OCI-LY1 (cell line): ENCODE data around the gene PNCK.

Experiments
- H2AFZ ChIP-seq: fragments of 200-600 bp; sonication (generic), shearing (Covaris generic); 2 replicates; pipeline ENCODE4 v1.6.0; 2014; ENCODE audit warnings: antibody characterized with exemption, mild to moderate bottlenecking, low read length
- H3F3A ChIP-seq: fragments of 200-600 bp; sonication (generic), shearing (Covaris generic); 2 replicates; pipeline ENCODE4 v1.6.0; 2014; ENCODE audit warnings: mild to moderate bottlenecking, antibody characterized with exemption, low read length, moderate library complexity; ENCODE audit not compliant: insufficient read depth
- H3K27ac ChIP-seq: fragments of 200-600 bp; sonication (generic); 2 replicates; pipeline ENCODE4 v1.5.1; 2014; ENCODE audit warnings: low read length, mixed run types, mild to moderate bottlenecking, low read depth; ENCODE audit not compliant: poor library complexity, severe bottlenecking
- H3K27me3 ChIP-seq: fragments of 200-600 bp; sonication (generic); 2 replicates; pipeline ENCODE4 v1.6.0; 2014; ENCODE audit warnings: antibody characterized with exemption, mild to moderate bottlenecking, low read length, moderate library complexity; ENCODE audit not compliant: insufficient read depth
- H3K36me3 ChIP-seq: fragments of 200-600 bp; sonication (generic); 2 replicates; pipeline ENCODE4 v1.6.1; 2014; ENCODE audit warnings: mild to moderate bottlenecking, antibody characterized with exemption, low read length, moderate library complexity, mixed read lengths; ENCODE audit not compliant: insufficient read depth
- H3K4me1 ChIP-seq: fragments of 200-600 bp; sonication (generic); 2 replicates; pipeline ENCODE4 v1.5.1; 2014; ENCODE audit warnings: mild to moderate bottlenecking, low read length, moderate library complexity; ENCODE audit not compliant: insufficient read depth, severe bottlenecking
- H3K4me2 ChIP-seq: fragments of 200-600 bp; sonication (generic), shearing (Covaris generic); 2 replicates; pipeline ENCODE4 v1.6.1; 2014; ENCODE audit warnings: low read length
- H3K4me3 ChIP-seq: fragments of 200-600 bp; sonication (generic); 2 replicates; pipeline ENCODE4 v1.5.1; 2014; ENCODE audit warnings: low read length, low read depth, mild to moderate bottlenecking, mixed read lengths; ENCODE audit not compliant: poor library complexity, severe bottlenecking
- H3K79me2 ChIP-seq: fragments of 200-600 bp; shearing (Covaris generic); 2 replicates; pipeline ENCODE4 v1.6.1; 2016; ENCODE audit warnings: mixed run types, low read length, mixed read lengths; ENCODE audit not compliant: insufficient read depth
- H3K9ac ChIP-seq: fragments of 200-600 bp; sonication (generic), shearing (Covaris generic); 2 replicates; pipeline ENCODE4 v1.6.1; 2014; ENCODE audit warnings: mild to moderate bottlenecking, low read length, mixed read lengths
- H3K9me2 ChIP-seq: fragments of 200-600 bp; sonication (generic), shearing (Covaris generic); 2 replicates; pipeline ENCODE4 v1.6.1; 2014; ENCODE audit warnings: low read depth, mild to moderate bottlenecking, low read length, mixed read lengths
- H3K9me3 ChIP-seq: fragments of 200-600 bp; shearing (Covaris generic); 2 replicates; pipeline ENCODE4 v1.6.1; 2014; ENCODE audit warnings: low read length, mixed read lengths
- H4K20me1 ChIP-seq: fragments of 200-600 bp; sonication (generic), shearing (Covaris generic); 2 replicates; pipeline ENCODE4 v1.6.0; 2016; ENCODE audit warnings: mild to moderate bottlenecking, low read length; ENCODE audit not compliant: insufficient read depth
- CTCF ChIP-seq: fragments of 200-600 bp; sonication (generic), shearing (Covaris generic); IDR thresholded peaks from 2 replicates; pipeline ENCODE4 v1.5.1; 2017; ENCODE audit warnings: mild to moderate bottlenecking, antibody characterized with exemption, low read length, moderate library complexity, mixed read lengths
- EZH2 ChIP-seq: fragments of 200-600 bp; sonication (generic), shearing (Covaris generic); IDR thresholded peaks from 2 replicates; pipeline ENCODE4 v1.8.0; 2017; ENCODE audit warnings: borderline replicate concordance, mixed run types, mild to moderate bottlenecking, antibody characterized with exemption, low read length, moderate library complexity, mixed read lengths

PNCK gene

DNA sequence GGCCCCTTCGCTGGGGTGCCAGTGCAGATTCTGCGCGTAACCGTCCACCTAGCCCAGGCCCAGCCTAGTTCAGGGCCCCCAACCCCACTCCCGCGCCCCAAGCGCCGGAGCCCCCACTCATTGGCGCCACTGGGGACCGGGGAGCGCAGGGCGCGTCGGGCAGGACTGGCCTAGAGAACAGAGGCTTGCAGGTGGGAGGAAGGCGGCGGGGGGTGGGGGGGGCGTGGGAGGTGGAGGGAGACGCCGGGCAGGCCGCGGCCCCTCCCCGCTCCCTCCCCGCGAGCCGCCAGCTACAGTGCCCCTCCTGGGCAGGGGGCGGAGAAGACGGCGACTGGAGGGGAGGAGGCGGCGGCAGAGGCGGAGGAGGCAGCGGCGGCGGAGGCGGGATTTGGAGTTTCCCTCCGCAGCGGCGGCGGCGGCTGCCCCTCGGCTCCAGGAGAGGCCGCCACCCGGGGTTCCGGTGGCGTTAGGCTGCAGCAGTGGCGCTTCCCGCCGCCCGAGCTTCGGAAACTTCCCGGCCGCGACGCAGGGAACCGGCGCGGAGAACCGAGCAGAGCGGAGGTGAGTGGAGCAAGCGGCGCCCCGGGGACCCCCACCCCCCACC lies 31.5 kb downstream of the PNCK start:
- H2AFZ ChIP-seq, result no peak overlapping the region
- no peaks in the 10 kb centered on the region for H3K9me3 ChIP-seq
- no peak overlapping the region for H3K4me2 ChIP-seq
- TF ChIP-seq EZH2 (no peak), CTCF (no peak)
- H3K9ac ChIP-seq, result no peak overlapping the region
- no peaks in the 10 kb centered on the region for H3F3A ChIP-seq
- no peaks in the 10 kb centered on the region for H3K9me2 ChIP-seq
- H3K36me3 ChIP-seq, result no peaks in the 10 kb centered on the region
- H3K27ac ChIP-seq, result no peak overlapping the region
- no peaks in the 10 kb centered on the region for H4K20me1 ChIP-seq
- H3K4me1 ChIP-seq, result no peaks in the 10 kb centered on the region
- no peaks in the 10 kb centered on the region for H3K79me2 ChIP-seq
- H3K27me3 ChIP-seq, result no peaks in the 10 kb centered on the region; the same call in 1 of the 2 replicates
- no peak overlapping the region for H3K4me3 ChIP-seq

DNA sequence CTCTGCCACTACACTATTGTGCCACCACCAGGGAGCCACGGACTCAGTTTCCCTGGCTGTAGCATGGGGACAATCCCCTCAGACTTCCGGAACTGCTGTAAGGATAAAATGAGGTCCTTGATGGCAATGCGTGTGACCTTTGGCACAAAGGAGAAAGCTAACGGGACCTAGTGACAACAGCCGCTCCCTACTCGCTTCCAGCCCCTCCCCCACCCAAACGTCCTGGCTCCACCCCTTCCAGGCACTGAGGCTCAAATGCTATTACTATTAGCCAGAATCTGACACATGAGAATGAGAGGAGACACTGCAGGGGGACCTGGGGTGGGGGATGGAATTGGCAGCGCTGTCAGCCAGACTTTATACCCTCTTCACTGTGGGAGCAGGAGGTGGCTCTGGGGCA lies 32.0 kb downstream of the PNCK start:
- H3F3A ChIP-seq, result no peaks in the 10 kb centered on the region
- H3K27ac ChIP-seq, result no peak overlapping the region
- no peaks in the 10 kb centered on the region for H3K9me2 ChIP-seq
- H2AFZ ChIP-seq, result no peak overlapping the region
- H3K9ac ChIP-seq, result no peak overlapping the region
- H4K20me1 ChIP-seq, result no peaks in the 10 kb centered on the region
- no peaks in the 10 kb centered on the region for H3K36me3 ChIP-seq
- TF ChIP-seq EZH2 (no peak), CTCF (no peak)
- no peaks in the 10 kb centered on the region for H3K79me2 ChIP-seq
- no peak overlapping the region for H3K4me3 ChIP-seq
- no peaks in the 10 kb centered on the region for H3K9me3 ChIP-seq
- H3K27me3 ChIP-seq, result no peaks in the 10 kb centered on the region; the same call in 1 of the 2 replicates
- no peak overlapping the region for H3K4me2 ChIP-seq
- H3K4me1 ChIP-seq, result no peaks in the 10 kb centered on the region

DNA sequence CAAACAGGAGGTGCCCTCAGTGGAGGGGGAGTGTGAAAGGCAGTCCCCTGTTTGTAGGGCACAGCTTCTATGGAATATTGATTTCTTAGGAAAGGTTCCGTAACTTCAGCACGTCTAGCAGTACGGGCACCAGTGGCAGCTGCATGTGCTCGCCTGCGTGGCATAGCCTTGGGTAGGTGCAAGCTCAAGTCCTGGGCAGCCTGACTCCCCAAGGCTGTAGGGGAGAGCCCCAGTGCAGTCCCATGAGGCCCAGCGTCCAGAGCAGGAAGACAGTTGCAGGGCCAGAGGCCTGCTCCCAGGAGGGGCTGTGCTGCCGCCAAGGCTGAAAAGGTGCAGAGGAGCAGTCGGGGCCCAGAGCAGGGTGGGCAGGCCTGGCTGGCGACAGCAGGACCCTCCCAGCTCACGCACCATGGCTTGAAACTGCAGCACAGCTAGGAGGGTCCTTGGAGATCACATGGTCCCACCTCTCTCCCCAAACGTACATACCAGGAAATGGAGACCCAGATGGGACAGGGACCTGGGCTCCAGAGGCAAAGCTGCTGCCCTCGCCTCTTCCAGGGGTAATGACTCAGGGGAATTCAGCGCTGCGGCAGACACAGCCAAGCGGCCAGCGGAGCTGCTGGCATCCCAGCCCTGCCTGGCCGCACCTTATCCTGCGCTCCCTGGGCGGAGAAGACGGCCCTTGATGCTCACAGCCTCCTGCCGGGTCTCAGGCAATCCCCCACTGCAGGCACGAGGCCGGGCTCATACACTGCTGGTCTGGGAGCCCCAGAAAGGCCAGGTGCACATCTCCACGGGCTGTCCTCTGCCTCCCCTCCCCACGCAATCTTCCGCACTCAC lies 32.7 kb downstream of the PNCK start:
- H3K27me3 ChIP-seq, result no peaks in the 10 kb centered on the region; the same call in 1 of the 2 replicates
- TF ChIP-seq EZH2 (no peak), CTCF (no peak)
- no peak overlapping the region for H3K27ac ChIP-seq
- H4K20me1 ChIP-seq, result no peaks in the 10 kb centered on the region
- no peak overlapping the region for H3K4me2 ChIP-seq
- no peaks in the 10 kb centered on the region for H3K79me2 ChIP-seq
- H3K9ac ChIP-seq, result no peak overlapping the region
- no peaks in the 10 kb centered on the region for H3K9me3 ChIP-seq
- H3F3A ChIP-seq, result no peaks in the 10 kb centered on the region
- no peak overlapping the region for H3K4me3 ChIP-seq
- H3K9me2 ChIP-seq, result no peaks in the 10 kb centered on the region
- no peaks in the 10 kb centered on the region for H3K4me1 ChIP-seq
- H3K36me3 ChIP-seq, result no peaks in the 10 kb centered on the region
- no peak overlapping the region for H2AFZ ChIP-seq
